Mammary epithelial cell (primary cell): Measurements from ENCODE around the gene REL.

Experiments used
- EZH2 ChIP-seq: IDR thresholded peaks from 2 replicates; pipeline ENCODE4 v1.6.1; 2012; ENCODE audit warnings: low read length, inconsistent platforms, borderline replicate concordance
- TF ChIP-seq, protein P1 (sequence below), 2 donors: IDR thresholded peaks in 1 of 2; conservative IDR thresholded peaks in 1 of 2; 2 replicates each; pipeline ENCODE4 v1.5.1; 2011 to 2012; ENCODE audit warnings: inconsistent platforms in 2 of 2, low read length in 2 of 2, mild to moderate bottlenecking in 2 of 2, control low read depth in 1 of 2, low read depth in 1 of 2; ENCODE audit not compliant: insufficient read depth in 1 of 2; ENCODE audit errors: extremely low read depth in 1 of 2

DNA sequence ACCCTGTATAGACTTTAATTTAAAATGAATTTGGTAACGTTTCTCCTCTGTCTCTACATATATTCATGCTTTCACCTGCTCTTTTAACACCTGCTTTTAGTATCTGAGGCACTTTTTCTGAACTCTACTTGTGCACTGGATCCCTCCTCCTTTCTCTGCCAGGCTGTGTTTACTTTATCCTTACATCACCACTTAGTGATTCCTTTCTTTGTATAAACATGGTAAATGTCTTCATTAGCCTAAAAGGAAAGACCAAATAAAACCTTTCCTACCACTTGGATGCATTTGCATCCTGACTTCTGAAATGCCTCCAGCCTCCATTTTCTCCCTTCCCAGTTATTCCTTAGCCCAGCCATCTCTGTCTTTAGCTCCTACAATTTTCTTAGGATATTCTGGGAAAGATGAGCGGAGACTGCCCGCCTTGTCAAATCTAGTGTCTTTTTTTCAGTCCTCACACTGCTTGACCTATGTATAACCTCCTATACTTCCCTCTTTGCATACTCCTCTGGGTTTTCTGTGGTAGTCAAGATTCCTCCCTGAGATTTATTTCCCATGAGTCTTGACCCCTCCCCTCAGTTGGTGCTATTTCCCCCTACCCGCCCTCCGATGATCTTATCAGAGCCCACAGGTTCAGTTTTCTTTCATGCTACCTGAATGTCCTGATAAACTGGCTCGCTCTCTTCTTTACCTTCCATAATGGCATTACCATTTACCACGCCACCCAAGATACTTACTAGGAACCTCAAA is 44.8 kb downstream of the REL start:
- TF ChIP-seq, protein P1, sequence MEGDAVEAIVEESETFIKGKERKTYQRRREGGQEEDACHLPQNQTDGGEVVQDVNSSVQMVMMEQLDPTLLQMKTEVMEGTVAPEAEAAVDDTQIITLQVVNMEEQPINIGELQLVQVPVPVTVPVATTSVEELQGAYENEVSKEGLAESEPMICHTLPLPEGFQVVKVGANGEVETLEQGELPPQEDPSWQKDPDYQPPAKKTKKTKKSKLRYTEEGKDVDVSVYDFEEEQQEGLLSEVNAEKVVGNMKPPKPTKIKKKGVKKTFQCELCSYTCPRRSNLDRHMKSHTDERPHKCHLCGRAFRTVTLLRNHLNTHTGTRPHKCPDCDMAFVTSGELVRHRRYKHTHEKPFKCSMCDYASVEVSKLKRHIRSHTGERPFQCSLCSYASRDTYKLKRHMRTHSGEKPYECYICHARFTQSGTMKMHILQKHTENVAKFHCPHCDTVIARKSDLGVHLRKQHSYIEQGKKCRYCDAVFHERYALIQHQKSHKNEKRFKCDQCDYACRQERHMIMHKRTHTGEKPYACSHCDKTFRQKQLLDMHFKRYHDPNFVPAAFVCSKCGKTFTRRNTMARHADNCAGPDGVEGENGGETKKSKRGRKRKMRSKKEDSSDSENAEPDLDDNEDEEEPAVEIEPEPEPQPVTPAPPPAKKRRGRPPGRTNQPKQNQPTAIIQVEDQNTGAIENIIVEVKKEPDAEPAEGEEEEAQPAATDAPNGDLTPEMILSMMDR (conservative IDR thresholded peaks at IDR 0.05 in 1 of 2, IDR thresholded peaks at IDR 0.05 in 1 of 2; ENCODE audit: extremely low read depth in 1 of 2, insufficient read depth in 1 of 2, low read depth in 1 of 2, low read length in 2 of 2) = no peak
- no peak for TF ChIP-seq EZH2
